ENCODE measurements around the gene TWF2. TPM values are rescaled to one million over a fixed set of nuclear protein-coding genes. Genes with fewer than 3 reads are reported as not detected.
A peak's percentile ranks its signal among the peaks of the same experiment; 100 is the strongest.

Gene TWF2
- total and polyA plus RNA-seq, 2 of the 4 experiments (the other 2 are of a cell fraction), result 111 to 145 TPM

DNA sequence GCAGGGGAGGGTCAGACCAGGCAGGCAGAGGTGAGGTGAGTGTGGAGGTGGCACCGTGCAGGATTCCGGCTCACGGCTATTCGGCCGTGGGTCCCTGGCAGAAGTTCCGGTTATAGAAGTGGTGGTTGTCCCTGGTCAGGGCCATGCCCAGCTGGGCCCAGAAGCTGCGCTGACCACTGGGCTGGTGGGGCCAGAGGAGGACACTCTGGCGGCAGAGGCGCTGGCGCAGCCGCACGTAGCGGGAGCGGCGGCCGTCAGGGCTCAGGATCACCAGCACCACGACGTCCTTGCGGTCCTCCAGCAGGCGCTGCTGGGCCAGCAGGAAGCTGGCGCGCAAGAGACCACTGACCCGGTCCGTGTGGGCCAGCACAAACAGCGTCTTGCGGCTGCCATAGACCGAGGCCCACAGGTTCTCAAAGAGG lies 17.8 kb downstream of the TWF2 start:
- no peak overlapping the region for H4K5ac ChIP-seq (ENCODE audit: low read depth, low read length)
- no peak overlapping the region for H2AK5ac ChIP-seq (ENCODE audit: low read depth, low read length)
- no peak overlapping the region for H2BK15ac ChIP-seq (ENCODE audit: low read depth, low read length)
- no peak overlapping the region for H3K14ac ChIP-seq (replicated peaks; ENCODE audit: low read depth, low read length)
- no peaks in the 10 kb centered on the region for H3K36me3 ChIP-seq (ENCODE audit: control insufficient read depth, insufficient read depth, low read length)
- BruUV-seq (replicated peaks), result no TSS peak
- H2BK5ac ChIP-seq (ENCODE audit: low read depth, low read length, poor library complexity, severe bottlenecking), result no peak overlapping the region
- no peak overlapping the region for H3K18ac ChIP-seq (ENCODE audit: low read depth, low read length)
- H3K27ac ChIP-seq (ENCODE audit: insufficient read depth, low read length), result no peak overlapping the region
- H3K56ac ChIP-seq (ENCODE audit: extremely low read depth, insufficient read depth, low read length), result no peak overlapping the region
- ChIA-PET POLR2A (ENCODE audit: unreplicated experiment) (no interaction called here), CTCF (interaction anchor here (0.6 to 1.8 kb wide), 9 partner anchors 16 to 421 kb away, joined by 3 to 10 read pairs (median 3); no protein-coding TSS in a partner anchor)
- H4K91ac ChIP-seq (ENCODE audit: insufficient read depth, low read depth, low read length), result no peak overlapping the region
- 98% methylated on average over 20 of the region's 27 CpGs; no CpG with 5 or more reads in 1 of the 2 experiments for WGBS, 2 experiments (ENCODE audit: extremely low coverage in 2 of 2, insufficient read length in 1 of 2)
- H4K8ac ChIP-seq (ENCODE audit: low read depth in 2 of 2, low read length in 2 of 2), result no peak overlapping the region
- H3K9ac ChIP-seq (ENCODE audit: low read depth, low read length), result no peak overlapping the region
- H4K20me1 ChIP-seq (ENCODE audit: insufficient read depth, low read length), result peaks cover 15% of the 10 kb centered on the region
- peaks cover 0 to 6% of the 10 kb centered on the region in 2 experiments; a peak in 1 of 4 replicates for H3K79me1 ChIP-seq (ENCODE audit: low read depth in 1 of 2, low read length in 2 of 2)
- ATAC-seq (ENCODE audit: low read depth), result no peak
- H3K23ac ChIP-seq (ENCODE audit: low read depth, low read length), result no peak overlapping the region
- intact Hi-C loops (cut with micrococcal nuclease), result loop anchor here (5.0 kb wide), 1 partner anchor 226 kb away; the partner anchor contains the start of gene SEMA3G
- H3K4me3 ChIP-seq (ENCODE audit: insufficient read depth, low read depth, low read length), result no peak overlapping the region
- dilution Hi-C loops (cut with HindIII; ENCODE audit: low sequenced_read_pairs, unreplicated experiment), result no loop called here
- in situ Hi-C loops (cut with MboI; ENCODE audit: low sequenced_read_pairs), result no loop called here
- no peak overlapping the region for H2BK120ac ChIP-seq (ENCODE audit: low read depth, low read length)
- peak overlapping the region; percentile 48 for H2AFZ ChIP-seq (replicated peaks; ENCODE audit: low read length, poor library complexity)
- H3K9me3 ChIP-seq (ENCODE audit: control insufficient read depth, insufficient read depth, low read length), result no peaks in the 10 kb centered on the region
- H3K4me1 ChIP-seq (ENCODE audit: control insufficient read depth, insufficient read depth, low read length), result peaks cover 8% of the 10 kb centered on the region
- no peak for DNase-seq
- peaks cover 16% of the 10 kb centered on the region for H3K9me1 ChIP-seq (ENCODE audit: insufficient read depth, low read length)
- TF ChIP-seq POLR2A (IDR thresholded peaks at IDR 0.05; ENCODE audit: low read depth, low read length), result no peak
- TF ChIP-seq USF2 (IDR thresholded peaks at IDR 0.05; ENCODE audit: low read depth, low read length), result no peak
- TF ChIP-seq, protein P1, sequence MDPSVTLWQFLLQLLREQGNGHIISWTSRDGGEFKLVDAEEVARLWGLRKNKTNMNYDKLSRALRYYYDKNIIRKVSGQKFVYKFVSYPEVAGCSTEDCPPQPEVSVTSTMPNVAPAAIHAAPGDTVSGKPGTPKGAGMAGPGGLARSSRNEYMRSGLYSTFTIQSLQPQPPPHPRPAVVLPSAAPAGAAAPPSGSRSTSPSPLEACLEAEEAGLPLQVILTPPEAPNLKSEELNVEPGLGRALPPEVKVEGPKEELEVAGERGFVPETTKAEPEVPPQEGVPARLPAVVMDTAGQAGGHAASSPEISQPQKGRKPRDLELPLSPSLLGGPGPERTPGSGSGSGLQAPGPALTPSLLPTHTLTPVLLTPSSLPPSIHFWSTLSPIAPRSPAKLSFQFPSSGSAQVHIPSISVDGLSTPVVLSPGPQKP (IDR thresholded peaks at IDR 0.05; ENCODE audit: borderline replicate concordance, low read depth, low read length), result no peak
- no peak for TF ChIP-seq NFE2L2 (IDR thresholded peaks at IDR 0.05; ENCODE audit: low read depth, low read length)
- no peak for TF ChIP-seq CTCF (conservative IDR thresholded peaks at IDR 0.05; ENCODE audit: low read depth, low read length)
- no peak for TF ChIP-seq MAZ (IDR thresholded peaks at IDR 0.05; ENCODE audit: borderline replicate concordance, low read depth, low read length)
- no peak for TF ChIP-seq FOS (IDR thresholded peaks at IDR 0.05; ENCODE audit: low read depth, low read length)
- TF ChIP-seq RAD21 (IDR thresholded peaks at IDR 0.05; ENCODE audit: low read length), result no peak
- no peak for TF ChIP-seq CEBPB (IDR thresholded peaks at IDR 0.05; ENCODE audit: low read depth, low read length)
- no peak for TF ChIP-seq RFX5 (IDR thresholded peaks at IDR 0.05; ENCODE audit: low read depth, low read length)
- TF ChIP-seq CHD1 (IDR thresholded peaks at IDR 0.05; ENCODE audit: low read depth, low read length), result no peak
- no peak for TF ChIP-seq RCOR1 (IDR thresholded peaks at IDR 0.05; ENCODE audit: insufficient replicate concordance, low read length)
- no peak for TF ChIP-seq BHLHE40 (IDR thresholded peaks at IDR 0.05; ENCODE audit: low read depth, low read length)
- TF ChIP-seq MXI1 (IDR thresholded peaks at IDR 0.05; ENCODE audit: borderline replicate concordance, low read depth, low read length), result no peak
- no peak for TF ChIP-seq MAFK (IDR thresholded peaks at IDR 0.05; ENCODE audit: low read depth, low read length)
- TF ChIP-seq SMC3 (IDR thresholded peaks at IDR 0.05; ENCODE audit: low read depth, low read length), result no peak
- H3K4ac ChIP-seq (ENCODE audit: low read depth, low read length), result no peak overlapping the region
- H3K4me2 ChIP-seq (ENCODE audit: low read depth, low read length), result no peak overlapping the region
- H3K27me3 ChIP-seq (ENCODE audit: control insufficient read depth, insufficient read depth, low read length), result no peaks in the 10 kb centered on the region
- H2AK9ac ChIP-seq (replicated peaks; ENCODE audit: low read depth, low read length, poor library complexity), result no peak overlapping the region
- no peak overlapping the region for H2BK20ac ChIP-seq (ENCODE audit: low read depth, low read length)
